PC-9 (cell line): ENCODE results near the gene LRRC43. TPM values are rescaled to one million over a fixed set of nuclear protein-coding genes. Genes with fewer than 3 reads are reported as not detected.

Source experiments
- BruUV-seq: library from RNA; stranded (reverse); fragments of 400-500 nt; replicated peaks from 2 replicates; lab custom pipeline; 2021; lab: Mats Ljungman, UMichigan
- CTCF ChIA-PET: fragments of 300-600 bp; sonication (Branson Sonifier 250); formaldehyde crosslinking; loops from one replicate; lab custom pipeline; 2022; ENCODE audit warnings: antibody characterized with exemption; lab: Charles Lee
- POLR2A ChIA-PET: fragments of 300-600 bp; sonication (Branson Sonifier 250); formaldehyde crosslinking; loops from one replicate; lab custom pipeline; 2022; ENCODE audit warnings: antibody characterized with exemption; ENCODE audit not compliant: unreplicated experiment; lab: Charles Lee
- DNase-seq, 2 experiments: peaks; one replicate each; pipeline versions ENCODE4 v3.0.0 to v3.0.0-alpha.2; 2015 to 2022; ENCODE audit warnings: mixed read lengths in 1 of 2
- H2AFZ ChIP-seq: fragments of 200-600 bp; sonication (generic); 2 replicates; pipeline ENCODE4 v1.8.1; 2017; ENCODE audit warnings: antibody characterized with exemption
- H3F3A ChIP-seq: fragments of 200-600 bp; sonication (generic); 2 replicates; pipeline ENCODE4 v1.8.1; 2017; ENCODE audit warnings: antibody characterized with exemption, mild to moderate bottlenecking, low read depth; ENCODE audit not compliant: insufficient read depth
- H3K27ac ChIP-seq: fragments of 200-600 bp; sonication (generic); 2 replicates; pipeline ENCODE4 v1.6.1; 2016; ENCODE audit warnings: mixed run types
- H3K27me3 ChIP-seq: fragments of 200-600 bp; sonication (generic); 2 replicates; pipeline ENCODE4 v1.6.1; 2016; ENCODE audit warnings: low read depth, mixed run types; ENCODE audit not compliant: insufficient read depth
- H3K36me3 ChIP-seq: fragments of 200-600 bp; sonication (generic); 2 replicates; pipeline ENCODE4 v1.6.1; 2016; ENCODE audit warnings: low read depth, mixed run types
- H3K4me1 ChIP-seq: fragments of 200-600 bp; sonication (generic); replicated peaks from 2 replicates; pipeline ENCODE4 v1.6.1; 2016; ENCODE audit warnings: mixed run types; ENCODE audit not compliant: insufficient read depth
- H3K4me2 ChIP-seq: fragments of 200-600 bp; sonication (generic); 2 replicates; pipeline ENCODE4 v1.6.1; 2017; ENCODE audit warnings: mixed run types
- H3K4me3 ChIP-seq: fragments of 200-600 bp; sonication (generic); 2 replicates; pipeline ENCODE4 v1.6.1; 2016; ENCODE audit warnings: mixed run types
- H3K79me2 ChIP-seq: fragments of 200-600 bp; sonication (generic); 2 replicates; pipeline ENCODE4 v1.6.1; 2017; ENCODE audit warnings: low read depth, mixed run types
- H3K9me2 ChIP-seq: fragments of 200-600 bp; sonication (generic); 2 replicates; pipeline ENCODE4 v1.8.1; 2017; ENCODE audit warnings: mild to moderate bottlenecking; ENCODE audit not compliant: insufficient read depth
- H3K9me3 ChIP-seq: fragments of 200-600 bp; sonication (generic); 2 replicates; pipeline ENCODE4 v1.8.1; 2016; ENCODE audit warnings: low read depth; ENCODE audit not compliant: insufficient read depth
- H4K20me1 ChIP-seq: fragments of 200-600 bp; sonication (generic); 2 replicates; pipeline ENCODE4 v1.8.1; 2017; ENCODE audit not compliant: insufficient read depth
- EZH2 ChIP-seq: fragments of 200-600 bp; sonication (generic); IDR thresholded peaks from 2 replicates; pipeline ENCODE4 v1.8.0; 2017; ENCODE audit warnings: antibody characterized with exemption, low read depth
- intact Hi-C: fragments of 100-400 bp; cut with micrococcal nuclease; formaldehyde crosslinking; loops from one replicate; pipeline ENCODE4 v1.10.0; 2022; ENCODE audit not compliant: unreplicated experiment
- total RNA-seq: library from RNA; stranded (reverse); gene quantifications from 2 replicates; pipeline ENCODE4 v1.2.3, GENCODE V29; 2021
- TF ChIP-seq, protein P1 (sequence below): fragments of 200-600 bp; sonication (generic); conservative IDR thresholded peaks from 2 replicates; pipeline ENCODE4 v1.6.1; 2017; ENCODE audit warnings: mixed run types, antibody characterized with exemption, mild to moderate bottlenecking, moderate library complexity

The LRRC43 gene
- total RNA-seq, 1 experiment from 2014 or later = 0.39 TPM

- Histone ChIP-seq H2AFZ (no peak overlapping the region), H3K79me2 (no peaks in the 10 kb centered on the region), H3K4me2 (no peak overlapping the region), H3K4me3 (no peak overlapping the region), H3K27ac (no peak overlapping the region), H3K9me3 (no peaks in the 10 kb centered on the region), H4K20me1 (no peaks in the 10 kb centered on the region), H3K36me3 (0 out of 2 replicates have a peak, but pooled peaks cover 2% of the 10 kb centered on the region), H3K27me3 (no peaks in the 10 kb centered on the region), H3K9me2 (no peaks in the 10 kb centered on the region), H3K4me1 (peaks cover 6% of the 10 kb centered on the region; the same call in 1 of the 2 replicates), H3F3A (peaks cover 29% of the 10 kb centered on the region; the same call in 1 of the 2 replicates)
- POLR2A ChIA-PET = no interaction called here
- BruUV-seq = no TSS peak
- intact Hi-C loops = no loop called here
- CTCF ChIA-PET = no interaction called here
- no peak for DNase-seq
- TF ChIP-seq, protein P1, sequence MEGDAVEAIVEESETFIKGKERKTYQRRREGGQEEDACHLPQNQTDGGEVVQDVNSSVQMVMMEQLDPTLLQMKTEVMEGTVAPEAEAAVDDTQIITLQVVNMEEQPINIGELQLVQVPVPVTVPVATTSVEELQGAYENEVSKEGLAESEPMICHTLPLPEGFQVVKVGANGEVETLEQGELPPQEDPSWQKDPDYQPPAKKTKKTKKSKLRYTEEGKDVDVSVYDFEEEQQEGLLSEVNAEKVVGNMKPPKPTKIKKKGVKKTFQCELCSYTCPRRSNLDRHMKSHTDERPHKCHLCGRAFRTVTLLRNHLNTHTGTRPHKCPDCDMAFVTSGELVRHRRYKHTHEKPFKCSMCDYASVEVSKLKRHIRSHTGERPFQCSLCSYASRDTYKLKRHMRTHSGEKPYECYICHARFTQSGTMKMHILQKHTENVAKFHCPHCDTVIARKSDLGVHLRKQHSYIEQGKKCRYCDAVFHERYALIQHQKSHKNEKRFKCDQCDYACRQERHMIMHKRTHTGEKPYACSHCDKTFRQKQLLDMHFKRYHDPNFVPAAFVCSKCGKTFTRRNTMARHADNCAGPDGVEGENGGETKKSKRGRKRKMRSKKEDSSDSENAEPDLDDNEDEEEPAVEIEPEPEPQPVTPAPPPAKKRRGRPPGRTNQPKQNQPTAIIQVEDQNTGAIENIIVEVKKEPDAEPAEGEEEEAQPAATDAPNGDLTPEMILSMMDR = no peak
- TF ChIP-seq EZH2 = no peak
These were observed 23.4 kb downstream of the LRRC43 start for GRCh38 chr12:122206111-122206881.

DNA sequence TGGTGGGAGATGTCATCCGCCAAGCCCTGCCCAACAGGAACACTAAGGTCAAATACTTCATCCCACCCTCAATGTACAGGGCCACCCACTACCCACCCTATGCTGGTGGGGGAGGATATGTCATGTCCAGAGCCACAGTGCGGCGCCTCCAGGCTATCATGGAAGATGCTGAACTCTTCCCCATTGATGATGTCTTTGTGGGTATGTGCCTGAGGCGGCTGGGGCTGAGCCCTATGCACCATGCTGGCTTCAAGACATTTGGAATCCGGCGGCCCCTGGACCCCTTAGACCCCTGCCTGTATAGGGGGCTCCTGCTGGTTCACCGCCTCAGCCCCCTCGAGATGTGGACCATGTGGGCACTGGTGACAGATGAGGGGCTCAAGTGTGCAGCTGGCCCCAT lies 24.1 kb downstream of the LRRC43 start:
- H3F3A ChIP-seq = peaks cover 29% of the 10 kb centered on the region; the same call in 1 of the 2 replicates
- no peaks in the 10 kb centered on the region for H4K20me1 ChIP-seq
- no peaks in the 10 kb centered on the region for H3K9me3 ChIP-seq
- BruUV-seq = no TSS peak
- POLR2A ChIA-PET = no interaction called here
- no peak overlapping the region for H3K27ac ChIP-seq
- no peak for DNase-seq
- CTCF ChIA-PET = no interaction called here
- no peak overlapping the region for H3K4me2 ChIP-seq
- TF ChIP-seq EZH2 = no peak
- TF ChIP-seq, protein P1 = no peak
- peaks cover 6% of the 10 kb centered on the region; the same call in 1 of the 2 replicates for H3K4me1 ChIP-seq
- H2AFZ ChIP-seq = no peak overlapping the region
- no peak overlapping the region for H3K4me3 ChIP-seq
- intact Hi-C loops = no loop called here
- no peaks in the 10 kb centered on the region for H3K27me3 ChIP-seq
- H3K9me2 ChIP-seq = no peaks in the 10 kb centered on the region
- H3K79me2 ChIP-seq = no peaks in the 10 kb centered on the region
- peaks cover 4% of the 10 kb centered on the region; the same call in 1 of the 2 replicates for H3K36me3 ChIP-seq

DNA sequence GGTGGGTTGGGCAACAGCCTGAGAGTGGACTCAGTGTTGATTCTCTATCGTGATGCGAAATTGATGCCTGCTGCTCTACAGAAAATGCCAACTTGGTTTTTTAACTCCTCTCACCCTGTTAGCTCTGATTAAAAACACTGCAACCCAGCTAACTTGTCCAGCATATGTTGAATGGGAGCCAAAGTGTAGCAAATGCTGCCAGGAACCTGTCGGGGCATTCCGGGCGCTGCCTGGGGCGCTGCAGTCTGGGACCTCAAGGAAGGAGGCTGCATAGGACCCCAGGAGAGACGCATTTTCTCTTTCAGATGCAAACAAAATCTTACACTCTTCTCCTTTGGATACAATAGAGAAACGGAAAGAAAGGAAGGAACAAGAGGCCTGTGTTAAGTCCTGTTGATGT lies 24.5 kb downstream of the LRRC43 start:
- Histone ChIP-seq H3F3A (peaks cover 29% of the 10 kb centered on the region; the same call in 1 of the 2 replicates), H3K4me3 (no peak overlapping the region), H4K20me1 (no peaks in the 10 kb centered on the region), H3K4me1 (peaks cover 6% of the 10 kb centered on the region; the same call in 1 of the 2 replicates), H3K27me3 (no peaks in the 10 kb centered on the region), H3K9me2 (no peaks in the 10 kb centered on the region), H2AFZ (no peak overlapping the region), H3K36me3 (peaks cover 7% of the 10 kb centered on the region; the same call in 1 of the 2 replicates), H3K4me2 (no peak overlapping the region), H3K79me2 (no peaks in the 10 kb centered on the region), H3K9me3 (no peaks in the 10 kb centered on the region), H3K27ac (no peak overlapping the region)
- CTCF ChIA-PET = no interaction called here
- intact Hi-C loops = no loop called here
- no TSS peak for BruUV-seq
- POLR2A ChIA-PET = interaction anchor here (0.6 kb wide), 1 partner anchor 18 kb away, joined by 6 read pairs; the partner anchor contains the start of gene DIABLO
- TF ChIP-seq EZH2 = no peak
- TF ChIP-seq, protein P1 = no peak
- no peak for DNase-seq
